H1 (cell line): ENCODE results near the gene C14orf93. TPM values are rescaled to one million over a fixed set of nuclear protein-coding genes. Genes with fewer than 3 reads are reported as not detected.

Experiments
- CBX8 ChIP-seq: fragments of 300-800, 300-1000 bp; sonication (generic); IDR thresholded peaks from 2 replicates; pipeline ENCODE4 v1.7.1; 2016; ENCODE audit warnings: low read depth, low read length, borderline replicate concordance
- CHD2 ChIP-seq: IDR thresholded peaks from 2 replicates; pipeline ENCODE4 v1.6.1; 2012; ENCODE audit warnings: low read length, improper control_type of control experiment
- KDM4A ChIP-seq: IDR thresholded peaks from one replicate; pipeline ENCODE4 v1.7.1; 2012; ENCODE audit warnings: low read depth, mild to moderate bottlenecking, moderate library complexity, low read length, inconsistent platforms; ENCODE audit not compliant: severe bottlenecking
- TCF12 ChIP-seq: IDR thresholded peaks from 2 replicates; pipeline ENCODE4 v1.6.1; 2011; ENCODE audit warnings: low read depth, mild to moderate bottlenecking, low read length
- polyA plus RNA-seq, 7 experiments: library from polyadenylated mRNA; depleted of rRNA in 3 of 7; stranded (reverse) in 5 of 7; unstranded in 2 of 7; fragments of >200 nt in 5 of 7; fragments of 200-250 nt in 2 of 7; gene quantifications; 1 replicate in 5 of 7; 2 replicates in 1 of 7; 4 replicates in 1 of 7; pipeline versions ENCODE4 v1.2.1 to v1.2.3, GENCODE V29; 2011 to 2013; ENCODE audit warnings: missing spikeins in 2 of 7, mixed read lengths in 2 of 7
- total RNA-seq: library from RNA; stranded (reverse); fragmentation: NEBNext Ultra II Directional; extraction: Animal tissue kit (Norgen Biotek cat#: 25700); gene quantifications from 2 replicates; pipeline ENCODE4 v1.2.1, GENCODE V29; 2021
- TF ChIP-seq, protein P1 (sequence below), 3 experiments: IDR thresholded peaks; 1 replicate in 2 of 3; 2 replicates in 1 of 3; pipeline versions ENCODE4 v1.5.1 to v1.6.1; 2011; ENCODE audit warnings: low read length in 3 of 3, mild to moderate bottlenecking in 3 of 3, inconsistent platforms in 2 of 3, low read depth in 1 of 3, moderate library complexity in 1 of 3; ENCODE audit not compliant: insufficient read depth in 1 of 3; ENCODE audit errors: control extremely low read depth in 1 of 3
- TF ChIP-seq, protein P2 (sequence below): IDR thresholded peaks from 2 replicates; pipeline ENCODE4 v1.6.1; 2012; ENCODE audit warnings: low read length, inconsistent platforms

C14orf93 gene
- total and polyA plus RNA-seq, 2 of the 8 experiments (the other 6 are each of a cell fraction or from before 2014, with no cell fraction given), result 7.8 to 8.2 TPM

DNA sequence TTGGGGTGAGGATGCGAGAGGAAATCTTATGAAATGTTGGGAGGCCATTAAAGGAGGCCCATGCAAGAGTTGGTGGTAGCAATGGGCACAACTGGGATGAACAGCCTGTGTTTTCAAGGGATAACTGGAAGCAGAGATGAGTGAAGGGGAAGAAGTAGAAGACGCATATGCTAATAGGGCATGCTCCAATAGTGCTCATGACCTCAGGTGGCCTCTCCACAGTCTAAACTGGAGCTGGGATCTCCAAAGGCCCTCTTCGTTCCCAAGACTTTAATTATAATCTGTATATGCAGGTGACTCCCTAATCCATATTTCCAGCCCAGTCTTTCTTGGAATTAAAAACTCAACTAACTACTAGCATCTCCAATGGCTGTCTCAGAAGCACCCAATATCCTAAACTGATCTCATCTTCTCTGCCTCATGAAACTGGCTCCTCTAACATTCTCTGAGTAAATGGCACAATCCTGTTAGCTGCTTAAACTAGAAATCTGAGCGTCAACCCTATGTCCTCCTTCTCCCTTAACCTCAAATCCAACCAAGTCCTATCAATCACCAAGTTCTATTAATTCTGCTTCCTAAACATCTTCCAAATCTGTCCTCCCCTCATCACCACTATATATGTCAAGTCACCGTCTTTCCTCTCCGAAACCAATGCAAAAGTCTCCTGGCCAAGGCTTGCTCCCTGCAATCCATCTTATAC, 24.8 kb downstream of the C14orf93 start (continued):
- TF ChIP-seq, protein P1, sequence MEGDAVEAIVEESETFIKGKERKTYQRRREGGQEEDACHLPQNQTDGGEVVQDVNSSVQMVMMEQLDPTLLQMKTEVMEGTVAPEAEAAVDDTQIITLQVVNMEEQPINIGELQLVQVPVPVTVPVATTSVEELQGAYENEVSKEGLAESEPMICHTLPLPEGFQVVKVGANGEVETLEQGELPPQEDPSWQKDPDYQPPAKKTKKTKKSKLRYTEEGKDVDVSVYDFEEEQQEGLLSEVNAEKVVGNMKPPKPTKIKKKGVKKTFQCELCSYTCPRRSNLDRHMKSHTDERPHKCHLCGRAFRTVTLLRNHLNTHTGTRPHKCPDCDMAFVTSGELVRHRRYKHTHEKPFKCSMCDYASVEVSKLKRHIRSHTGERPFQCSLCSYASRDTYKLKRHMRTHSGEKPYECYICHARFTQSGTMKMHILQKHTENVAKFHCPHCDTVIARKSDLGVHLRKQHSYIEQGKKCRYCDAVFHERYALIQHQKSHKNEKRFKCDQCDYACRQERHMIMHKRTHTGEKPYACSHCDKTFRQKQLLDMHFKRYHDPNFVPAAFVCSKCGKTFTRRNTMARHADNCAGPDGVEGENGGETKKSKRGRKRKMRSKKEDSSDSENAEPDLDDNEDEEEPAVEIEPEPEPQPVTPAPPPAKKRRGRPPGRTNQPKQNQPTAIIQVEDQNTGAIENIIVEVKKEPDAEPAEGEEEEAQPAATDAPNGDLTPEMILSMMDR (IDR thresholded peaks at IDR 0.05; ENCODE audit: control extremely low read depth in 1 of 3, insufficient read depth in 1 of 3, low read depth in 1 of 3, low read length in 3 of 3), result no peak
- TF ChIP-seq KDM4A, result no peak
- TF ChIP-seq TCF12, result no peak
- TF ChIP-seq CBX8, result no peak
- TF ChIP-seq, protein P2, sequence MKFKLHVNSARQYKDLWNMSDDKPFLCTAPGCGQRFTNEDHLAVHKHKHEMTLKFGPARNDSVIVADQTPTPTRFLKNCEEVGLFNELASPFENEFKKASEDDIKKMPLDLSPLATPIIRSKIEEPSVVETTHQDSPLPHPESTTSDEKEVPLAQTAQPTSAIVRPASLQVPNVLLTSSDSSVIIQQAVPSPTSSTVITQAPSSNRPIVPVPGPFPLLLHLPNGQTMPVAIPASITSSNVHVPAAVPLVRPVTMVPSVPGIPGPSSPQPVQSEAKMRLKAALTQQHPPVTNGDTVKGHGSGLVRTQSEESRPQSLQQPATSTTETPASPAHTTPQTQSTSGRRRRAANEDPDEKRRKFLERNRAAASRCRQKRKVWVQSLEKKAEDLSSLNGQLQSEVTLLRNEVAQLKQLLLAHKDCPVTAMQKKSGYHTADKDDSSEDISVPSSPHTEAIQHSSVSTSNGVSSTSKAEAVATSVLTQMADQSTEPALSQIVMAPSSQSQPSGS, result no peak
- no peak for TF ChIP-seq CHD2
